ENCODE results near the gene UGT1A6. TPM values are rescaled to one million over a fixed set of nuclear protein-coding genes. Genes with fewer than 3 reads are reported as not detected.

Gene UGT1A6
- total RNA-seq, 1 donor from 2014 or later = 3.2 TPM

- no peak for ATAC-seq
- no peaks in the 10 kb centered on the region for H3K9me3 ChIP-seq
- no peaks in the 10 kb centered on the region for H3K27me3 ChIP-seq
- H3K4me1 ChIP-seq = no peaks in the 10 kb centered on the region
- DNase-seq = peak; percentile 34
- no peak overlapping the region for H3K27ac ChIP-seq
- no peak overlapping the region for H3K4me3 ChIP-seq
- intact Hi-C loops (cut with DNase I) = no loop called here
- no peaks in the 10 kb centered on the region for H3K36me3 ChIP-seq
- no peak for TF ChIP-seq CTCF (IDR thresholded peaks at IDR 0.05)
These were observed 120.8 kb downstream of the UGT1A6 start for GRCh38 chr2:233813236-233814055.

DNA sequence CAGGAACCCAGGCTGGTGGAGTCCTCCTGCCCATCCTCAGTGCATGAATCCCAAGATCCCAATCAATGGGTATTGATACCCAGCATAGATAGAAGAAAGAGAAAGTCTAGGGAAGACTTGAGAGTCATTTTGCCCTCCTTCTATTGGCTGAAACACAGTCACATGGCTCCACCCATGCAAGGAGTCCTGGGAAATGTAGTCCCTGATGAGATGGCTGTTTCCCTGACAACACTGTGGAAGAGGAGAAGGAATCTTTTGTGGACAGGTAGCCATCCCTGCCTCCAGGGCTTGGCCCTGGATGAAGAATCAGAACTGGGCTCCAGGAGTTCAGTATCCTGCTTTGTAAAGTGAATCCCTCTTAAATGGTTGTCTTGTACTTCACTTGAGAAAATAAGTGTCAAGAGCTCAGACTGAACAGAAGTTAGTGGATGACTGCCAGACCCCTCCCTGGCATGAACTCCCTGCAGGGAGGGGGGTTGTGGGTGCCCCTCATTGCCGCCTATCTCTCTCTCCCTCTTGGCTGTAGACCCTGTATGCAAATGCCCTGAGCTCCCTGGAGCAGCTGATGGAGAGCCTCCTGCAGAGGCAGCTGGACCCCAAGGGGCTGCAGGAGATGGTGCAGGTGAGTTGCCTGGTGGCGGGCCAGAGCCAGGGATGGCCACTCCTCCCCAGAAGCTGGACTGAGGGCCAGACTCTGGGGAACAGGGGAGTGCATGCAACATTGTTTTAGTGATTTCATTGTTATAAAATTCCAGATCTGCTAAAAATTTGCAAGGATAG, 121.6 kb downstream of the UGT1A6 start:
- DNase-seq = peak; percentile 43

GRCh38 chr2:233815861-233816260, 123.2 kb downstream of the UGT1A6 start:
- H3K4me3 ChIP-seq = no peak overlapping the region
- no peaks in the 10 kb centered on the region for H3K9me3 ChIP-seq
- H3K27me3 ChIP-seq = no peaks in the 10 kb centered on the region
- ATAC-seq (no peak), DNase-seq (no peak)
- intact Hi-C loops (cut with DNase I) = no loop called here
- H3K27ac ChIP-seq = no peak overlapping the region
- H3K36me3 ChIP-seq = no peaks in the 10 kb centered on the region
- no peaks in the 10 kb centered on the region for H3K4me1 ChIP-seq
- no peak for TF ChIP-seq CTCF (IDR thresholded peaks at IDR 0.05)

More for the DNA sequence above, 121.6 kb downstream of the UGT1A6 start:
- Histone ChIP-seq H3K9me3 (no peaks in the 10 kb centered on the region), H3K4me3 (no peak overlapping the region), H3K4me1 (no peaks in the 10 kb centered on the region), H3K36me3 (no peaks in the 10 kb centered on the region), H3K27me3 (no peaks in the 10 kb centered on the region), H3K27ac (no peak overlapping the region)
- ATAC-seq = no peak
- intact Hi-C loops (cut with DNase I) = no loop called here
- no peak for TF ChIP-seq CTCF (IDR thresholded peaks at IDR 0.05)

- ATAC-seq (no peak), DNase-seq (peak; percentile 15)
- H3K4me3 ChIP-seq = no peak overlapping the region
- TF ChIP-seq CTCF (IDR thresholded peaks at IDR 0.05) = no peak
- no peaks in the 10 kb centered on the region for H3K4me1 ChIP-seq
- intact Hi-C loops (cut with DNase I) = no loop called here
- no peaks in the 10 kb centered on the region for H3K9me3 ChIP-seq
- H3K27ac ChIP-seq = no peak overlapping the region
- no peaks in the 10 kb centered on the region for H3K27me3 ChIP-seq
- no peaks in the 10 kb centered on the region for H3K36me3 ChIP-seq
These were observed 123.6 kb downstream of the UGT1A6 start for GRCh38 chr2:233816334-233816733.

GRCh38 chr2:233816771-233817170, 124.1 kb downstream of the UGT1A6 start:
- TF ChIP-seq CTCF (IDR thresholded peaks at IDR 0.05) = no peak
- Histone ChIP-seq H3K9me3 (no peaks in the 10 kb centered on the region), H3K4me1 (no peaks in the 10 kb centered on the region), H3K27me3 (no peaks in the 10 kb centered on the region), H3K36me3 (no peaks in the 10 kb centered on the region), H3K27ac (no peak overlapping the region), H3K4me3 (no peak overlapping the region)
- intact Hi-C loops (cut with DNase I) = no loop called here
- ATAC-seq (no peak), DNase-seq (peak; percentile 23)
